DND-41 (cell line): Measurements from ENCODE around the gene PTK6.

Experiments used
- EZH2 ChIP-seq: IDR thresholded peaks from 3 replicates; pipeline ENCODE4 v1.6.1; 2012; ENCODE audit warnings: borderline replicate concordance, low read depth, mild to moderate bottlenecking, moderate library complexity, low read length, inconsistent platforms; ENCODE audit not compliant: severe bottlenecking
- TF ChIP-seq, protein P1 (sequence below): IDR thresholded peaks from 2 replicates; pipeline ENCODE4 v1.5.1; 2012; ENCODE audit warnings: borderline replicate concordance, low read length, moderate library complexity, mild to moderate bottlenecking; ENCODE audit not compliant: poor library complexity, severe bottlenecking; ENCODE audit errors: extremely low read depth

DNA sequence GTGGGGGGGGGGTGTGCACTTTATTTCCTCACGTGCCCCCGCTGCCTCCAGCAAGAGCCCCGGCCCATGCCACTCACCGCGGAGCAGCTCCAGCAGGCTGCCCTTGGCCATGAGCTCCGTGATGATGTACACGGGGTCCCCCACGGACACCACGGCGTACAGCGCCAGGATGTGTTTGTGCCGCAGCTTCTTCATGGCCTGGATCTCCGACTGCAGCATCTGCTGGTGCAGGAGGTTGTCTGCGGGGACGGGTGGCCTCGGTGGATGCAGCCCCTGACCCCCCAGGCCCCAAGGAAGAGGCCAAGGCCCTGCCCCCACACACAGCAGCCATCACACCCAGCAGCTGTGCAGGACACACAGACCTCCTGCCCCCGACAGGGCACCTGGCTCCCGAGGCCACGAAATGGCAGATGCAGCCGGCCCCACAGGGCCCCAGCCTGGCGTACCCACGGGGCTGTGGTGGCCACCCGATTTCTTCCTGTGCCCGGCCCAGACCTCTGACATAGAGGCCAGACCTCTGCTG is 4.7 kb downstream of the PTK6 start:
- TF ChIP-seq, protein P1, sequence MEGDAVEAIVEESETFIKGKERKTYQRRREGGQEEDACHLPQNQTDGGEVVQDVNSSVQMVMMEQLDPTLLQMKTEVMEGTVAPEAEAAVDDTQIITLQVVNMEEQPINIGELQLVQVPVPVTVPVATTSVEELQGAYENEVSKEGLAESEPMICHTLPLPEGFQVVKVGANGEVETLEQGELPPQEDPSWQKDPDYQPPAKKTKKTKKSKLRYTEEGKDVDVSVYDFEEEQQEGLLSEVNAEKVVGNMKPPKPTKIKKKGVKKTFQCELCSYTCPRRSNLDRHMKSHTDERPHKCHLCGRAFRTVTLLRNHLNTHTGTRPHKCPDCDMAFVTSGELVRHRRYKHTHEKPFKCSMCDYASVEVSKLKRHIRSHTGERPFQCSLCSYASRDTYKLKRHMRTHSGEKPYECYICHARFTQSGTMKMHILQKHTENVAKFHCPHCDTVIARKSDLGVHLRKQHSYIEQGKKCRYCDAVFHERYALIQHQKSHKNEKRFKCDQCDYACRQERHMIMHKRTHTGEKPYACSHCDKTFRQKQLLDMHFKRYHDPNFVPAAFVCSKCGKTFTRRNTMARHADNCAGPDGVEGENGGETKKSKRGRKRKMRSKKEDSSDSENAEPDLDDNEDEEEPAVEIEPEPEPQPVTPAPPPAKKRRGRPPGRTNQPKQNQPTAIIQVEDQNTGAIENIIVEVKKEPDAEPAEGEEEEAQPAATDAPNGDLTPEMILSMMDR, result no peak
- no peak for TF ChIP-seq EZH2
